T-cell (primary cell): ENCODE data around the gene RAG1. TPM values are rescaled to one million over a fixed set of nuclear protein-coding genes. Genes with fewer than 3 reads are reported as not detected.

Experiments used
- ATAC-seq, 4 experiments: fragments of 200-7000 bp in 3 of 4; fragments of 150-1000 bp in 1 of 4; cut with Tn5 transposase; replicated peaks in 1 of 4; 1 replicate in 3 of 4; 2 replicates in 1 of 4; pipeline ENCODE4 v1.10.0; 2021; ENCODE audit warnings: moderate library complexity in 3 of 4, mild to moderate bottlenecking in 2 of 4, moderate number of reproducible peaks in 1 of 4
- CTCF ChIA-PET, 2 donors: fragments of 300-600 bp; sonication (Branson Sonifier 250); formaldehyde crosslinking; loops; one replicate each; lab custom pipeline; 2022; ENCODE audit warnings: antibody characterized with exemption in 2 of 2; lab: Charles Lee
- POLR2A ChIA-PET, 2 donors: fragments of 300-600 bp; sonication (Branson Sonifier 250); formaldehyde crosslinking; loops; one replicate each; lab custom pipeline; 2022; ENCODE audit warnings: antibody characterized with exemption in 2 of 2; lab: Charles Lee
- DNase-seq, 35 experiments: peaks; one replicate each; pipeline versions ENCODE4 v3.0.0 to v3.0.0-alpha.2; 2013 to 2023
- H3K27ac ChIP-seq: one replicate; pipeline ENCODE4 v1.5.1; 2013; ENCODE audit warnings: low read length
- H3K27me3 ChIP-seq, 2 experiments: replicated peaks in 1 of 2; 1 replicate in 1 of 2; 2 replicates in 1 of 2; pipeline versions ENCODE4 v1.6.1 to v1.7.0; 2013; ENCODE audit warnings: low read length in 1 of 2, mixed read lengths in 1 of 2; ENCODE audit not compliant: control insufficient read depth in 2 of 2, insufficient read depth in 2 of 2; ENCODE audit errors: extremely low read depth in 1 of 2
- H3K36me3 ChIP-seq, 2 donors: 1 replicate in 1 of 2; 2 replicates in 1 of 2; pipeline versions ENCODE4 v1.6.1 to v1.7.0; 2013; ENCODE audit warnings: low read length in 1 of 2; ENCODE audit not compliant: control insufficient read depth in 2 of 2, insufficient read depth in 1 of 2; ENCODE audit errors: extremely low read depth in 1 of 2
- H3K4me1 ChIP-seq, 2 experiments: 1 replicate in 1 of 2; 2 replicates in 1 of 2; pipeline versions ENCODE4 v1.6.1 to v1.7.0; 2013; ENCODE audit warnings: low read length in 2 of 2, mixed read lengths in 1 of 2; ENCODE audit not compliant: insufficient read depth in 2 of 2, control insufficient read depth in 1 of 2; ENCODE audit errors: extremely low read depth in 1 of 2
- H3K4me3 ChIP-seq, 2 donors: 1 replicate in 1 of 2; 2 replicates in 1 of 2; pipeline versions ENCODE4 v1.5.1 to v1.7.0; 2013; ENCODE audit warnings: mild to moderate bottlenecking in 2 of 2, low read length in 1 of 2, moderate library complexity in 1 of 2; ENCODE audit not compliant: control insufficient read depth in 1 of 2; ENCODE audit errors: extremely low read depth in 1 of 2
- H3K9me3 ChIP-seq: 2 replicates; pipeline ENCODE4 v1.7.0; 2013
- H3K27ac Mint-ChIP-seq, 2 donors: one replicate each; pipeline ENCODE4 v1.8.0; 2020 to 2021; ENCODE audit warnings: mild to moderate bottlenecking in 2 of 2, mixed read lengths in 2 of 2
- H3K27me3 Mint-ChIP-seq, 2 donors: one replicate each; pipeline ENCODE4 v1.8.0; 2021 to 2022; ENCODE audit warnings: mixed read lengths in 2 of 2
- H3K36me3 Mint-ChIP-seq: one replicate; pipeline ENCODE4 v1.8.0; 2021; ENCODE audit warnings: mixed read lengths
- H3K4me1 Mint-ChIP-seq, 3 donors: one replicate each; pipeline ENCODE4 v1.8.0; 2020 to 2022; ENCODE audit warnings: mixed read lengths in 3 of 3, mild to moderate bottlenecking in 1 of 3
- H3K4me3 Mint-ChIP-seq, 3 donors: one replicate each; pipeline ENCODE4 v1.8.0; 2020 to 2022; ENCODE audit warnings: mild to moderate bottlenecking in 3 of 3, mixed read lengths in 3 of 3, moderate library complexity in 3 of 3
- H3K9me3 Mint-ChIP-seq, 3 donors: one replicate each; pipeline ENCODE4 v1.8.0; 2020 to 2022; ENCODE audit warnings: mixed read lengths in 3 of 3
- WGBS: methylation state at CpG from one replicate; pipeline ENCODE4 v1.1.5; 2013; ENCODE audit warnings: missing lambda C conversion rate; ENCODE audit not compliant: insufficient coverage; 5-methylcytosine and 5-hydroxymethylcytosine counted together
- total RNA-seq, 35 experiments: library from RNA in 6 of 35; stranded (reverse) in 6 of 35; fragments of 120-200 nt in 1 of 35; gene quantifications; one replicate each; pipeline versions ENCODE4 v1.2.1 to v1.2.4 and lab custom pipeline; 2013 to 2026

Gene RAG1
- total RNA-seq, 5 donors from 2014 or later (not counting 1 experiment from before 2014, with no cell fraction given): 0.10 to 0.67 (median 0.39) TPM

GRCh38 chr11:36618363-36619047 is 50.7 kb downstream of the RAG1 start:
- H3K4me3 ChIP-seq: no peak overlapping the region
- Mint-ChIP-seq H3K4me1 (peaks cover 0 to 12% (median 3%) of the 10 kb centered on the region in 3 donors), H3K27me3 (peaks cover 10 to 11% of the 10 kb centered on the region in 2 donors), H3K27ac (no peak overlapping the region), H3K9me3 (no peaks in the 10 kb centered on the region), H3K36me3 (no peaks in the 10 kb centered on the region), H3K4me3 (peak overlapping the region in 1 of 3 donors; percentile 0)
- 45% methylated on average over 2 of the region's 3 CpGs for WGBS
- DNase-seq: no peak
- POLR2A ChIA-PET: no interaction called here
- H3K4me1 ChIP-seq: no peaks in the 10 kb centered on the region
- no peak for ATAC-seq
- CTCF ChIA-PET: interaction anchor here (0.9 to 1.2 kb wide), 2 partner anchors 54 to 55 kb away, joined by 3 to 4 read pairs; no protein-coding TSS in a partner anchor
- no peaks in the 10 kb centered on the region for H3K9me3 ChIP-seq
- no peaks in the 10 kb centered on the region for H3K27me3 ChIP-seq
- H3K27ac ChIP-seq: no peak overlapping the region
- H3K36me3 ChIP-seq: no peaks in the 10 kb centered on the region

GRCh38 chr11:36619502-36619901 is 51.7 kb downstream of the RAG1 start:
- Mint-ChIP-seq H3K9me3 (no peaks in the 10 kb centered on the region), H3K4me3 (no peak overlapping the region), H3K36me3 (no peaks in the 10 kb centered on the region), H3K27me3 (peaks cover 11 to 13% of the 10 kb centered on the region in 2 donors), H3K4me1 (peaks cover 0 to 12% (median 3%) of the 10 kb centered on the region in 3 donors), H3K27ac (no peak overlapping the region)
- H3K36me3 ChIP-seq: no peaks in the 10 kb centered on the region
- H3K27me3 ChIP-seq: no peaks in the 10 kb centered on the region
- H3K27ac ChIP-seq: no peak overlapping the region
- CTCF ChIA-PET: interaction anchor here (0.9 to 1.2 kb wide), 2 partner anchors 55 to 56 kb away, joined by 3 to 4 read pairs; no protein-coding TSS in a partner anchor
- H3K4me3 ChIP-seq: no peak overlapping the region
- POLR2A ChIA-PET: no interaction called here
- 0% methylated on average over 1 of the region's 5 CpGs for WGBS
- H3K4me1 ChIP-seq: no peaks in the 10 kb centered on the region
- H3K9me3 ChIP-seq: no peaks in the 10 kb centered on the region
- no peak for DNase-seq
- ATAC-seq: no peak

- Histone ChIP-seq H3K27me3 (no peaks in the 10 kb centered on the region), H3K27ac (no peak overlapping the region), H3K9me3 (no peaks in the 10 kb centered on the region), H3K36me3 (no peaks in the 10 kb centered on the region), H3K4me3 (no peak overlapping the region), H3K4me1 (no peaks in the 10 kb centered on the region)
- Mint-ChIP-seq H3K27me3 (peaks cover 13 to 14% of the 10 kb centered on the region in 2 donors), H3K36me3 (no peaks in the 10 kb centered on the region), H3K4me1 (peaks cover 0 to 12% (median 3%) of the 10 kb centered on the region in 3 donors), H3K27ac (no peak overlapping the region), H3K4me3 (no peak overlapping the region), H3K9me3 (no peaks in the 10 kb centered on the region)
- ChIA-PET CTCF (no interaction called here), POLR2A (no interaction called here)
- ATAC-seq: no peak
- no peak for DNase-seq
Observed at GRCh38 chr11:36620246-36620645, 52.4 kb downstream of the RAG1 start.

- peaks cover 19% of the 10 kb centered on the region in 2 donors for H3K27me3 Mint-ChIP-seq
- POLR2A ChIA-PET: no interaction called here
- no peaks in the 10 kb centered on the region for H3K36me3 Mint-ChIP-seq
- H3K4me1 ChIP-seq: no peaks in the 10 kb centered on the region
- peaks cover 0 to 12% (median 3%) of the 10 kb centered on the region in 3 donors for H3K4me1 Mint-ChIP-seq
- no peak overlapping the region for H3K27ac ChIP-seq
- no peaks in the 10 kb centered on the region for H3K27me3 ChIP-seq
- no peak overlapping the region for H3K4me3 ChIP-seq
- no peak overlapping the region for H3K27ac Mint-ChIP-seq
- H3K9me3 ChIP-seq: no peaks in the 10 kb centered on the region
- ATAC-seq (no peak), DNase-seq (peak in 2 of 35 experiments; percentile 0 to 29)
- H3K9me3 Mint-ChIP-seq: no peaks in the 10 kb centered on the region
- CTCF ChIA-PET: no interaction called here
- no peak overlapping the region for H3K4me3 Mint-ChIP-seq
- no CpG with 5 or more reads among the region's 3 CpGs for WGBS
- H3K36me3 ChIP-seq: no peaks in the 10 kb centered on the region
Observed at GRCh38 chr11:36622431-36623136, 54.8 kb downstream of the RAG1 start.

- H3K4me3 ChIP-seq: no peak overlapping the region
- H3K36me3 ChIP-seq: no peaks in the 10 kb centered on the region
- H3K9me3 ChIP-seq: no peaks in the 10 kb centered on the region
- ATAC-seq (no peak), DNase-seq (no peak)
- no peaks in the 10 kb centered on the region for H3K36me3 Mint-ChIP-seq
- H3K27me3 Mint-ChIP-seq: peaks cover 15 to 16% of the 10 kb centered on the region in 2 donors
- H3K27ac Mint-ChIP-seq: no peak overlapping the region
- no peak overlapping the region for H3K27ac ChIP-seq
- H3K4me1 Mint-ChIP-seq: peaks cover 0 to 11% (median 3%) of the 10 kb centered on the region in 3 donors
- ChIA-PET POLR2A (no interaction called here), CTCF (interaction anchor here in 1 of 2 donors (0.7 kb wide), 1 partner anchor 135 kb away, joined by 4 read pairs; no protein-coding TSS in a partner anchor)
- H3K27me3 ChIP-seq: no peaks in the 10 kb centered on the region
- no peak overlapping the region for H3K4me3 Mint-ChIP-seq
- WGBS: no CpG with 5 or more reads among the region's 5 CpGs
- H3K9me3 Mint-ChIP-seq: no peaks in the 10 kb centered on the region
- H3K4me1 ChIP-seq: no peaks in the 10 kb centered on the region
Observed at GRCh38 chr11:36623494-36623893, 55.7 kb downstream of the RAG1 start.

- no peak overlapping the region for H3K27ac Mint-ChIP-seq
- no peaks in the 10 kb centered on the region for H3K36me3 Mint-ChIP-seq
- peaks cover 9 to 15% of the 10 kb centered on the region in 2 donors for H3K27me3 Mint-ChIP-seq
- Histone ChIP-seq H3K27me3 (no peaks in the 10 kb centered on the region), H3K4me1 (no peaks in the 10 kb centered on the region), H3K9me3 (no peaks in the 10 kb centered on the region), H3K27ac (no peak overlapping the region), H3K4me3 (no peak overlapping the region), H3K36me3 (no peaks in the 10 kb centered on the region)
- H3K4me3 Mint-ChIP-seq: no peak overlapping the region
- H3K9me3 Mint-ChIP-seq: no peaks in the 10 kb centered on the region
- no CpG with 5 or more reads among the region's 1 CpG for WGBS
- ATAC-seq (no peak), DNase-seq (no peak)
- H3K4me1 Mint-ChIP-seq: peaks cover 0 to 6% (median 0%) of the 10 kb centered on the region in 3 donors
- ChIA-PET CTCF (no interaction called here), POLR2A (no interaction called here)
Observed at GRCh38 chr11:36627006-36627405, 59.2 kb downstream of the RAG1 start.
